Right renal pelvis (tissue), 4 donors: Measurements from ENCODE around the gene NDUFAF2. TPM values are rescaled to one million over a fixed set of nuclear protein-coding genes. Genes with fewer than 3 reads are reported as not detected.

Experiments
- DNase-seq, 4 donors: peaks; one replicate each; pipeline ENCODE4 v3.0.0-alpha.2; 2013; ENCODE audit warnings: low read depth in 4 of 4, low spot score in 3 of 4, missing footprints in 1 of 4
- polyA plus RNA-seq, 4 donors: library from polyadenylated mRNA; unstranded; fragments of 120-200 nt; gene quantifications; one replicate each; pipeline ENCODE4 v1.2.1, GENCODE V29; 2013; ENCODE audit not compliant: insufficient read length in 4 of 4

Gene NDUFAF2
- polyA plus RNA-seq, 4 donors, result 27.4 to 33.8 (median 30.0) TPM

- DNase-seq, result no peak
These were observed 169.4 kb downstream of the NDUFAF2 start for GRCh38 chr5:61114441-61114840.

- no peak for DNase-seq
These were observed 171.0 kb downstream of the NDUFAF2 start for GRCh38 chr5:61115968-61116367.

- DNase-seq, result no peak
These were observed 174.1 kb downstream of the NDUFAF2 start for GRCh38 chr5:61119066-61119465.

GRCh38 chr5:61120534-61120933, 175.5 kb downstream of the NDUFAF2 start:
- DNase-seq, result no peak

GRCh38 chr5:61123145-61123544, 178.1 kb downstream of the NDUFAF2 start:
- DNase-seq, result no peak

- DNase-seq, result no peak
These were observed 185.3 kb downstream of the NDUFAF2 start for GRCh38 chr5:61130289-61130688.

- DNase-seq, result no peak
These were observed 187.6 kb downstream of the NDUFAF2 start for GRCh38 chr5:61132559-61132958.

GRCh38 chr5:61137835-61138234, 192.8 kb downstream of the NDUFAF2 start:
- DNase-seq, result no peak

- no peak for DNase-seq
These were observed 194.3 kb downstream of the NDUFAF2 start for GRCh38 chr5:61139094-61139873.

GRCh38 chr5:61139931-61140330, 194.9 kb downstream of the NDUFAF2 start:
- no peak for DNase-seq

- no peak for DNase-seq
These were observed 196.8 kb downstream of the NDUFAF2 start for GRCh38 chr5:61141801-61142200.

- DNase-seq, result no peak
These were observed 197.4 kb downstream of the NDUFAF2 start for GRCh38 chr5:61142391-61142790.

- DNase-seq, result no peak
These were observed 197.8 kb downstream of the NDUFAF2 start for GRCh38 chr5:61142811-61143210.

- no peak for DNase-seq
These were observed 203.5 kb downstream of the NDUFAF2 start for GRCh38 chr5:61148515-61148914.

GRCh38 chr5:61151893-61152292, 206.9 kb downstream of the NDUFAF2 start:
- no peak for DNase-seq

- DNase-seq, result no peak
These were observed 214.1 kb downstream of the NDUFAF2 start for GRCh38 chr5:61159070-61159469.

- no peak for DNase-seq
These were observed 214.8 kb downstream of the NDUFAF2 start for GRCh38 chr5:61159836-61160235.

- no peak for DNase-seq
These were observed 215.5 kb downstream of the NDUFAF2 start for GRCh38 chr5:61160497-61160896.

- DNase-seq, result peak; percentile 74 to 86 (median 80)
These were observed 217.2 kb downstream of the NDUFAF2 start, which contains the start of gene SMIM15 for GRCh38 chr5:61162010-61162831. SMIM15 (minus strand) TSS chr5:61162468; CDS start chr5:61160171, 2,297 bp downstream.

GRCh38 chr5:61162832-61163567, 218.0 kb downstream of the NDUFAF2 start:
- no peak for DNase-seq

- no peak for DNase-seq
These were observed 218.9 kb downstream of the NDUFAF2 start for GRCh38 chr5:61163905-61164304.
